Activated naive CD8-positive, alpha-beta T cell treated with anti-CD3 and anti-CD28 coated beads, Interleukin-2, amount 50 U/mL, for 24 hours (primary cell): ENCODE results near the gene LHFPL6.

Experiments used
- ATAC-seq: fragments of 150-1000 bp; cut with Tn5 transposase; one replicate; pipeline ENCODE4 v1.10.0; 2021
- DNase-seq: peaks from one replicate; pipeline ENCODE4 v3.0.0; 2021
- H3K27ac Mint-ChIP-seq: one replicate; pipeline ENCODE4 v1.8.0; 2021; ENCODE audit warnings: mild to moderate bottlenecking, mixed read lengths
- H3K27me3 Mint-ChIP-seq: one replicate; pipeline ENCODE4 v1.8.0; 2021; ENCODE audit warnings: mixed read lengths
- H3K36me3 Mint-ChIP-seq: one replicate; pipeline ENCODE4 v1.8.0; 2021; ENCODE audit warnings: low read depth, mixed read lengths
- H3K4me1 Mint-ChIP-seq: one replicate; pipeline ENCODE4 v1.8.0; 2021; ENCODE audit warnings: mixed read lengths
- H3K4me3 Mint-ChIP-seq: one replicate; pipeline ENCODE4 v1.8.0; 2021; ENCODE audit warnings: mild to moderate bottlenecking, moderate library complexity, mixed read lengths
- H3K9me3 Mint-ChIP-seq: one replicate; pipeline ENCODE4 v1.8.0; 2021; ENCODE audit warnings: mixed read lengths

The LHFPL6 gene

DNA sequence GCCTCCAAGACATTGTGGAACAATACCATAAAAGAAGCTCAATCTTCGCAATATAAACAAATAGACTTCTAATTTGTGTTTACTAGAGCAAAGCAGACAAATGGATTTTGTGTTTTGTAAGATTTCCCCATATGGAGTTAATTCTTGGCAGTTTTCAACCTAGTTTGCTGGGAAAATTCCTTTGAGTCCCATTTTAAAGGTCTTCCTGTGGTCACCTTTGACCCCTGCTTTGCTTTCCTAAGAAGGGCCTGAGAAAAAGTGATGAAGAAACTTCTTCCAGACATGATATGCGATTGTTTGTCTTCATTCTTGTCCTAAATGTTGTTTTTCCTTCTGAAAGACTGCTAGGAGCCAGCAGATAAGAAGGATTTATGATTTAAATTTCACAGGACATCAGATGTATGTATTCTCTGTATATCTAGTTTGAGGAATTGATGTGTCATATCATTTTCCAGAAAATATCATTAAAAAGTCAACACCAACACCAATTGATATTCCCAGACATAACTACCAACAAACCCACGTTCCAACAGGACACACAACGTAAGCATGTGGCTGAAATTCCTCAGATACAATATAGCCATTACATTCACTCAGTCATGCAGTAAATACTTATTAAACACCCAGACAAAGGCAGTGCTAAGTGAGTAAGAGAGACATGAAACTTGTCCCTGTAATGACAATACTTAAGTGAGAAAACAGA lies 276.4 kb downstream of the LHFPL6 start:
- Mint-ChIP-seq H3K27ac (no peak overlapping the region), H3K27me3 (peaks cover 7% of the 10 kb centered on the region), H3K36me3 (no peaks in the 10 kb centered on the region), H3K4me1 (no peaks in the 10 kb centered on the region), H3K4me3 (no peak overlapping the region), H3K9me3 (peaks cover 3% of the 10 kb centered on the region)
- ATAC-seq (no peak), DNase-seq (no peak)

DNA sequence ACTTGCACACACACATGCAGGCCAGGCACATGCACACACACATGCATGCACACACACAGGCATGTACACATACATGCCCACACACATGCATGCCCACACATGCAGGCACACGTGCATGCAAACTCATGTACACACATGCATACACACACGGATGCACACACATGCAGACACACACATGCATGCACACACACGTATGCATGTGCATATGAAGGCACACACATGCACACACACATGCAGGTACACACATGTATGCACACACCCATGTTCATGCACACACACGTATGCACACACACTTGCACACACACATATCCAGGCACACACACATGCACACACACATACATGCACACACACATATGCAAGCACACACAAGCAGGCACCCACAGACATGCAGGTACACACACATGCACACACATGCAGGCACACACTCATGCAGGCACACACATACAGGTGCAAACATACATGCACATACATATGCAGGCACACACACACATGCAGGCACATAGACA lies 278.1 kb downstream of the LHFPL6 start:
- ATAC-seq (no peak), DNase-seq (no peak)
- Mint-ChIP-seq H3K27ac (no peak overlapping the region), H3K4me3 (no peak overlapping the region), H3K27me3 (peaks cover 2% of the 10 kb centered on the region), H3K36me3 (no peaks in the 10 kb centered on the region), H3K4me1 (no peaks in the 10 kb centered on the region), H3K9me3 (peaks cover 1% of the 10 kb centered on the region)

DNA sequence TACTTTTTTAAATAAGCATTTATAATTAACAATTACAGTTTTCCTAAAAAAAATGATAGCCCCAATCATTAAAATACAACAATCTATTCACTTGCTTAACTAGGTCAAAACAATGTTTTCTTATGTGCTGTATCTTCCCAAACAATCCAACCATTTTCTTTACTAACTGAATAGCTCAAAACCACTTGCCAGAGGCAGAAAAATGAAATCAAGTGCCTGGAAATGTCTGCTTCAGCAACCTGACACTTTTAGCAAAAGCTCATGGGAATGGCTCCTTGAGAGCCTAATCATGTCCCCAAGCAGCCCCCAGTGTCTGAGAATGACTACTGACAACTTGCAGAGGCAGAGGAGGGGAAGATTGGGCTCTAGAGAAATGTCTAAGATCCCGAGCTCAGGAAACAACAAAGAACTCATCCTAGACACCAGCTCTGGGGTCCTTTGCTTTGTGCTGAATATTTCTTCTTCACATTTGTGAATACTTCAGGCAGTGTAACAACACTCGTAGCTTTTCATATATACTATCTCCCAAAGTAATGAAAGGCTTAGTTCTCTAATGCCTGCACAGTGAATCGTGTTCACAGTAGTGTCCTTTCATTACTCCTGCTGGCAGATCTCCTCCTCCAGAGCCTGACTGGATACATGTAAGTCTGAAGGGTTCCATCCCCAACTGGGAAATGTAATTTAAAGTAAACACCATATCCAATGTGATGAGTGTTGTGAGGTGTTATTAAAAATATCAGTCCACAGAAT lies 280.0 kb downstream of the LHFPL6 start:
- ATAC-seq: no peak
- H3K4me3 Mint-ChIP-seq: no peak overlapping the region
- DNase-seq: no peak
- H3K36me3 Mint-ChIP-seq: no peaks in the 10 kb centered on the region
- H3K27me3 Mint-ChIP-seq: peaks cover 2% of the 10 kb centered on the region
- no peaks in the 10 kb centered on the region for H3K4me1 Mint-ChIP-seq
- no peak overlapping the region for H3K27ac Mint-ChIP-seq
- no peaks in the 10 kb centered on the region for H3K9me3 Mint-ChIP-seq

DNA sequence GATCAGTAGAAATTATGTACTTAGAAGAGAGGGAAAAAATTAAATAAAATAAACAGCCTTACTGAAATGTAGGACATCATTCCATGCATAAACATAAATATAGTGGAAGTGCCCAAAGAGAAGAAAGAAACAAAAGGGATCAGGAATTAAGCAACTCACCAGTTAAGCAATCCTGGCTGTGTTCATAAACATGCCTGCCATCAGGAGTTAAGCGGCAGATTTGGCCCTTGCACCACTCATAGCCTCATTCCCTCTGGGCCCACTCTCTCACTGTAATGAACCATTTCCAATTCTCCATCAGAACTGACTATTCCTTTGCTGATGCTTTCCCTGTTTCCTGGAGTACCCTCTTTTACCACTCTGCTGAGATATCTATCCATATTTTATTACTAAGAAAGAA lies 281.4 kb downstream of the LHFPL6 start:
- no peak overlapping the region for H3K27ac Mint-ChIP-seq
- no peak overlapping the region for H3K4me3 Mint-ChIP-seq
- no peaks in the 10 kb centered on the region for H3K4me1 Mint-ChIP-seq
- H3K27me3 Mint-ChIP-seq: peaks cover 2% of the 10 kb centered on the region
- no peaks in the 10 kb centered on the region for H3K36me3 Mint-ChIP-seq
- DNase-seq (no peak), ATAC-seq (no peak)
- H3K9me3 Mint-ChIP-seq: no peaks in the 10 kb centered on the region

DNA sequence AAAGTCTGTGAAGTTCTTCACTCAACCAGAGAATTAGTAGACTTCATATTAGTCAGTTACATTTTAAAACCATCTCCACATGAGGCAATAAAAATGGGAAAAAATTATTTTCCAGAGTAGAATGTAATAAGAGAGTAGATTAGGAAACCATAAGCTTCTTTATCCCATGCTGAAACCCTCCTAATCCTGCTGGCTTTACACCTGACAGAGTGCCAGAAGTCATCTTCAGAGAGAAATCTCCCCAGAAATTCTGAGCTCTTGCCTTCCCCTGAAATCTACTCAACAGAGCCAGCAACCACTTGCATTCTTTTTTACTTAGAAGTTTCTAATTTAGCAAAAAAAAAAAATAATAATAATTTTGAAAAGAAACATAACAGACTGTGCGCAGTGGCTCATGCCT lies 284.8 kb downstream of the LHFPL6 start:
- Mint-ChIP-seq H3K4me3 (no peak overlapping the region), H3K27ac (no peak overlapping the region), H3K9me3 (no peaks in the 10 kb centered on the region), H3K27me3 (peaks cover 4% of the 10 kb centered on the region), H3K36me3 (no peaks in the 10 kb centered on the region), H3K4me1 (no peaks in the 10 kb centered on the region)
- ATAC-seq (no peak), DNase-seq (no peak)

DNA sequence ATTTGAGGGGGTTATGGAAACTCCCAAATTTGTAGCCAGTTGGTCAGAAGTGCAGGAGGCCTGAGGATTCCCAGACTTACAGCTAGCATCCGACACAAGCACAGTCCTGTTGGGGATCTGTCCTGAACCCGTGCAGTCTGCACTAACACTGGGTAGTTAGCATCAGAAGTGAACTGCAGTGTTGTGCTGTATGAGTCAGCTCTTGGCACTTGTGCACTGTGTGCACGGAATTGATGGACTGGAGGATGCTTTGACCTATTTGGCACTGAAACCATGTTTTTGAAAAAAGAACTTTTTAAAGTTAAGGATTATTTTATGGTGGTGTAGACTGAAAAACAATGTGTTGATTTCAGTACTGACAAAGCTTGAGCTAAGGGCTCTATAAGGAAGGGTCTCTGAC lies 285.7 kb downstream of the LHFPL6 start:
- H3K36me3 Mint-ChIP-seq: no peaks in the 10 kb centered on the region
- H3K27ac Mint-ChIP-seq: no peak overlapping the region
- H3K27me3 Mint-ChIP-seq: peaks cover 2% of the 10 kb centered on the region
- no peaks in the 10 kb centered on the region for H3K9me3 Mint-ChIP-seq
- DNase-seq: no peak
- no peaks in the 10 kb centered on the region for H3K4me1 Mint-ChIP-seq
- no peak for ATAC-seq
- H3K4me3 Mint-ChIP-seq: no peak overlapping the region

DNA sequence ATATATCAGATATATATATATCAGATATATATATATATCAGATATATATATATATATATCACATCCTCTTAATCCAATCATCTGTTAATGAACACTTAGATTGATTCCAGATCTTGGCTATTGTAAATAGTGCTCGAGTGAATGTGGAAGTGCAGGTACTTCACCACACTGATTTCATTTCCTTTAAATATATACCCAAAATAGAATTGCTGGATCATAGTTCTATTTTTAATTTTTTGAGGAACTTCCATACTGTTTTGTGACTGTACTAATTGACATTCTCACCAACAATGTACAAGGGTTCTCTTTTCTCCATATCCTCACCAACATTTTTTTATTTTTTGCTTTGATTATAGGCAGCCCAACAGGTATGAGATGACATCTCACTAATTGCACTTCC lies 287.2 kb downstream of the LHFPL6 start:
- no peaks in the 10 kb centered on the region for H3K4me1 Mint-ChIP-seq
- no peak for DNase-seq

DNA sequence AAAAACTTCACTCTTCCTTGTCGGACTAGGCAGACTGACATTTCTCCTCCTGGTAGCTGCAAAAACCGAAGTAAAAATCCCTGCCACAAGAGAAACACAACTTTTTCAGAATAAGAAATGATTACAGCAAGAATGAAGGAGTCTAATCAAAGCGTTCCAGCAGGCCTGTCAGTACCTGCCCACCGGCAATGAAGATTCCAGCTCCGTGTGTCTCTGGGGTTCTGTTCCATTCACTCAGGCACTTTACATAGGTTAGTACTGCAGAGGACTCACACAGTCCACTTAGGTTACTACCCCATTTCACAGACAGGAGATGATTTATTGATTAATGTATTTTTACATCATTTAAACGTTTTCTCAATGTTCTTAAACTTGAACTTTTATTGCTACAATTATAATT lies 289.3 kb downstream of the LHFPL6 start:
- Mint-ChIP-seq H3K36me3 (no peaks in the 10 kb centered on the region), H3K9me3 (no peaks in the 10 kb centered on the region), H3K4me3 (no peak overlapping the region), H3K27me3 (peaks cover 2% of the 10 kb centered on the region), H3K4me1 (no peaks in the 10 kb centered on the region), H3K27ac (no peak overlapping the region)
- ATAC-seq: no peak
- no peak for DNase-seq

More for the DNA sequence above, 287.2 kb downstream of the LHFPL6 start:
- ATAC-seq: no peak
- no peak overlapping the region for H3K4me3 Mint-ChIP-seq
- H3K27me3 Mint-ChIP-seq: peaks cover 2% of the 10 kb centered on the region
- no peaks in the 10 kb centered on the region for H3K9me3 Mint-ChIP-seq
- no peak overlapping the region for H3K27ac Mint-ChIP-seq
- no peaks in the 10 kb centered on the region for H3K36me3 Mint-ChIP-seq

DNA sequence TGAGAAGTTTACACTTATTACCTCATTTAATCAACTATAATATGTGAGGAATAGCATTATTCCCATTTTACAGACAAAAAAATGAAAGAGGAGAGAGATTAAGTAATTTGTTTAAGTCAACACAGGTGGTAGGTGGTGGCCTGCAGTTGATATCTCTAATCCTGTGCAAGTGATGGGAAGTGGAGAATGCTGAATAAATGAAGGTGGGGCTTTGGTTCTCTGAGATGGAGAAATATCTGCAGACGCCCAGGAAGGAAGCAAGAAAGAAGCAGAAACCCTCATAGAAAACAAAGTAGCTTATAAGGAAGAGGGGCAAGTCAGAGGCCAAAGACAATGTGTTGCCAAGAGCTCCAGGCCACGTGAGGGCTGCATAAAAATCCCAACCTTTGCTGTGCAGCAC lies 290.4 kb downstream of the LHFPL6 start:
- H3K4me1 Mint-ChIP-seq: no peaks in the 10 kb centered on the region
- no peaks in the 10 kb centered on the region for H3K9me3 Mint-ChIP-seq
- peaks cover 2% of the 10 kb centered on the region for H3K27me3 Mint-ChIP-seq
- no peak overlapping the region for H3K4me3 Mint-ChIP-seq
- no peak for ATAC-seq
- no peak overlapping the region for H3K27ac Mint-ChIP-seq
- no peak for DNase-seq
- no peaks in the 10 kb centered on the region for H3K36me3 Mint-ChIP-seq

DNA sequence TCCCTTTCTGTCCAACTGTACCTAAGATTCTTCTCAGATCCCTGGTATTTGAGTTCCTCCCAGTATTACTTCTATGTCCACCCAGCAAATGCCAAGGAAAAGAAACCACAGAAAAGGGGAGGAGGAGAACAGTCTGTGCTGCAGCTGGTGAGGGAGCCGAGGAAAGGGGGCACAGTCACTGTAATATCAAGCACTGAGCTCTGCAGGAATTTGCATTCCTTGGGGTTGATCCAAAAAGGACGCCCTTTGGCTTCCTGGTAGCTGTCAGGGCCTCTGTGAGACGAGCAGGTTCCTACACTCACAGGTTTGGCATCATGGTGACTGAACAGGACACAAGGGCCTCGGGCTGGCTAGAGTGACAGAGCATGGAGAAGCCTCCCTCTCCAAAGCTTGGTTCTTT lies 291.4 kb downstream of the LHFPL6 start:
- Mint-ChIP-seq H3K36me3 (no peaks in the 10 kb centered on the region), H3K4me3 (no peak overlapping the region), H3K4me1 (peaks cover 8% of the 10 kb centered on the region), H3K27ac (no peak overlapping the region), H3K27me3 (peaks cover 2% of the 10 kb centered on the region), H3K9me3 (no peaks in the 10 kb centered on the region)
- ATAC-seq (no peak), DNase-seq (no peak)

DNA sequence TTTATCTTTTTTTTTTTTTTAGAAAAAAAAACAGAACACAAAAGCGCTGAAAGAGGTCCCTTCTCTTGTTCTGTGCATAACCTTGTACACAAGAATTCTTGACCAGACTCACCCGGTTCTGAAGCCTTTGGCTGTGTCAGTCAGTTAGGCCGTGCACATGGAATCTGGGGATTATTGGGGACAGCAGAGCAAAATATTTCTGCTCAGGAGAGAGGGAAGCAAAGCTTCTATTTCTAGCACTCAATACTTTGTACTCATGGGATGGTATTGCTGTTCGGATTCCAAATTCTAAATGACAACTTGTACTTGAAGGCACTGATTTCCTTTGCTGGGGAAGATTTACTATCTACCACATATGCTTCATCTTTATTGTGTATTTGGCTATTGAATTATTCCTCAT lies 292.0 kb downstream of the LHFPL6 start:
- ATAC-seq: no peak
- Mint-ChIP-seq H3K27me3 (peaks cover under 1% of the 10 kb centered on the region), H3K36me3 (no peaks in the 10 kb centered on the region), H3K27ac (no peak overlapping the region), H3K4me3 (no peak overlapping the region), H3K4me1 (peaks cover 9% of the 10 kb centered on the region), H3K9me3 (no peaks in the 10 kb centered on the region)
- no peak for DNase-seq

DNA sequence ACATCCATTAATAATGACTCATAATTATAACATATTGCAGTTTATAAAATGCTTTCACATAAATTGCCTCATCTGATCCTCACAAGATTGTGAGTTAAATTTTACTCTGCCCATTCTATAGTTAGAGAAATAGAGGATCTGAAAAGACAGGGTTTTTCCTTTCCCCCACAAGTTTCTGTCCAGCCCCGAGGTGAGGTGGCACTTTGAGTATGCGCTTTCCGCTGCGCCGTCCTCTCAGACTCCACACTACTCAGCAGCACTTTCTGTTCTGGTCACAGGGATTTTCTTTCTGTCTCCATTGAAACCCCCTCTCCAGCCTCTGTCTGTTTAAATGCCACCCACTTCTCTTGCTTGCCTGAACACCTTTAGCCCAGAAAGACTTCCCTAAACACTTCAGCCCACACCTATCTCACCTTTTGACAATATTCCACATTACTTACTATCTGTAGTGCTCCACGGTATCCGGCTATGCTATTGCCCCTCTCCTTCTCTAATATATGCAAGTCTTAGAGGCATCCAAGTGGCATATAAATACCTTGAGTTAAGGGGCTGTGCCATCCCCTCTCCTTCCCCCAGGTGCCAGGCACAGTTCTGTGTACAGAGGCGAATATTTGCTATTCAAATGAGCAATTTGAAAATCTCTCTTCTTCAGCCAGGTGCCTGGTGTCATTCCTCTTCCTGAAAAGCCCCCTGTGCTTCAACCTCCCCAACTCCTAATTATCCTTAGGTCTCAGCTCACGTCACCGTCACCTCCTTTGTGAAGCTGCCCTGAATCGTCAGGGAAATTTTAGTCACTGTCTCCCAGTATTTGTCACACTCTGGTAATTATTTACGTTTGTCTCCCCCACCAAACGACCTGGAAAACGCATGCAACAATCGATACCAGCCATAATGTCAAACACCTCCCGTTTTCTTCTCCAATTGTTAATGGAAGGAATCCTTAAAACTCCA lies 296.1 kb downstream of the LHFPL6 start:
- Mint-ChIP-seq H3K27ac (peak overlapping the region; percentile 68), H3K4me1 (peaks cover 9% of the 10 kb centered on the region), H3K27me3 (peaks cover 2% of the 10 kb centered on the region), H3K9me3 (no peaks in the 10 kb centered on the region), H3K36me3 (no peaks in the 10 kb centered on the region), H3K4me3 (no peak overlapping the region)
- DNase-seq (peak; percentile 17), ATAC-seq (peak; percentile 78)

DNA sequence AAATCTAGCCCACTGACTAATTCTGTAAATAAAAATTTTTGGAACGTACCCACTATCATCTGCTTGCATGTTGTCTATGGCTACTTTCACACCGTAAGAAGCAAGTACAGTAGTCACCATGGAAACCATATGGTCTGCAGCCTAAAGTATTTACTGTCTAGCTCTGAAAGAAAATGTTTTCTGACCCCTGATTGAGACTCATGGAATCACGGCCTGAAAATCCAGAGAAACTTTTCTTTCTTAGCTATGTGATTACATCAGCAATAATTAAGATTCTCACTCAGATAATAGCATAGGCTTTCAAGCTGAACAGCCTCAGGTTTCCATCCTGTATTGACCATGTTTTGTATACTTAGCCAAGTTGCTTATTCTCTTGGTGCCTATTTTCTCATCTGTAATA lies 300.2 kb downstream of the LHFPL6 start:
- no peaks in the 10 kb centered on the region for H3K36me3 Mint-ChIP-seq
- H3K9me3 Mint-ChIP-seq: peaks cover under 1% of the 10 kb centered on the region
- no peak overlapping the region for H3K4me3 Mint-ChIP-seq
- H3K4me1 Mint-ChIP-seq: peaks cover 9% of the 10 kb centered on the region
- DNase-seq: no peak
- H3K27ac Mint-ChIP-seq: no peak overlapping the region
- no peak for ATAC-seq
- H3K27me3 Mint-ChIP-seq: peaks cover 4% of the 10 kb centered on the region

DNA sequence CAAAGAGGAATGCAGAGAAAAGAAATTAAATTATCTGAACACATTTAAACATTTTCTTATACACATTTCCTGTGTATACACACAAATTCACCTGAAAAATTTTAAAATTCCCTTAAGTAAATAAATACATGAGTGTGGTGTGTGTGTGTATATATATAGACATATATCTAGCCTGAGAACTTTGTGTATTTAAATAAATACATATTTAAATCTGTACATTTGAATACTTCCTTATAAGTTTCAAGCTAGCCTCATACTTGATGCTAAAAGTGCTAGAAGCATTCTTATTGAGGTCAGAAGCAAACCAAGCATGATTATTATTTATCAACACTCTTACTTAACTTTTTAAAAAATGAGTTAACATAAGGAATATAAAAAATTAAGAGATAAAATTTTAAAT lies 304.0 kb downstream of the LHFPL6 start:
- H3K27ac Mint-ChIP-seq: no peak overlapping the region
- H3K9me3 Mint-ChIP-seq: peaks cover 20% of the 10 kb centered on the region
- DNase-seq (no peak), ATAC-seq (no peak)
- H3K4me3 Mint-ChIP-seq: no peak overlapping the region
- H3K27me3 Mint-ChIP-seq: peaks cover 4% of the 10 kb centered on the region
- peaks cover 2% of the 10 kb centered on the region for H3K36me3 Mint-ChIP-seq
- no peaks in the 10 kb centered on the region for H3K4me1 Mint-ChIP-seq
